ENCODE data around the gene RNF13.
"Not testable (repeated sequence)": the region's sequence is repeated elsewhere in the genome, so short reads cannot be mapped to it uniquely, and the experiment has no call there.

DNA sequence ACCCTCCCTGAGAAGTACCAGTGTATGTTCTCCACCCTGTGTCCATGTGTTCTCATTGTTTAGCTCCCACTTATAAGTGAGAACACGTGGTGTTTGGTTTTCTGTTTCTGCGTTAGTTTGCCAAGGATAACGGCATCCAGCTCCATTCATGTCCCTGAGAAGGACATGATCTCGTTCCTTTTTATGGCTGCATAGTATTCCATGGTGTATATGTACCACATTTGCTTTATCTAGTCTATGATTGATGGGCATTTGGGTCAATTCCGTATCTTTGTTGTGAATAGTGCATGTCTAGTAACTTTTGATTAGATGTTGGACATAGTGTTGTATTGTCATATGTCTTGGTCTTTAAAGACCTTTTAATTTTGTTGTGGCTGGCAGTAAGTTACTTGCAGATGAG is 70.8 kb downstream of the RNF13 start:
- TF ChIP-seq, protein P1, sequence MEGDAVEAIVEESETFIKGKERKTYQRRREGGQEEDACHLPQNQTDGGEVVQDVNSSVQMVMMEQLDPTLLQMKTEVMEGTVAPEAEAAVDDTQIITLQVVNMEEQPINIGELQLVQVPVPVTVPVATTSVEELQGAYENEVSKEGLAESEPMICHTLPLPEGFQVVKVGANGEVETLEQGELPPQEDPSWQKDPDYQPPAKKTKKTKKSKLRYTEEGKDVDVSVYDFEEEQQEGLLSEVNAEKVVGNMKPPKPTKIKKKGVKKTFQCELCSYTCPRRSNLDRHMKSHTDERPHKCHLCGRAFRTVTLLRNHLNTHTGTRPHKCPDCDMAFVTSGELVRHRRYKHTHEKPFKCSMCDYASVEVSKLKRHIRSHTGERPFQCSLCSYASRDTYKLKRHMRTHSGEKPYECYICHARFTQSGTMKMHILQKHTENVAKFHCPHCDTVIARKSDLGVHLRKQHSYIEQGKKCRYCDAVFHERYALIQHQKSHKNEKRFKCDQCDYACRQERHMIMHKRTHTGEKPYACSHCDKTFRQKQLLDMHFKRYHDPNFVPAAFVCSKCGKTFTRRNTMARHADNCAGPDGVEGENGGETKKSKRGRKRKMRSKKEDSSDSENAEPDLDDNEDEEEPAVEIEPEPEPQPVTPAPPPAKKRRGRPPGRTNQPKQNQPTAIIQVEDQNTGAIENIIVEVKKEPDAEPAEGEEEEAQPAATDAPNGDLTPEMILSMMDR (IDR thresholded peaks at IDR 0.05; ENCODE audit: insufficient read depth, low read length, poor library complexity, severe bottlenecking) = not testable (repeated sequence)
- not testable (repeated sequence) for TF ChIP-seq EZH2phosphoT487 (conservative IDR thresholded peaks at IDR 0.05; ENCODE audit: low read length)
